SKM-1 (cell line): Measurements from ENCODE around the gene MYL10.

Experiments used
- DNase-seq: peaks from one replicate; lab custom pipeline; 2025; ENCODE audit not compliant: unreplicated experiment; lab: John Stamatoyannopoulos, UW

The MYL10 gene

DNA sequence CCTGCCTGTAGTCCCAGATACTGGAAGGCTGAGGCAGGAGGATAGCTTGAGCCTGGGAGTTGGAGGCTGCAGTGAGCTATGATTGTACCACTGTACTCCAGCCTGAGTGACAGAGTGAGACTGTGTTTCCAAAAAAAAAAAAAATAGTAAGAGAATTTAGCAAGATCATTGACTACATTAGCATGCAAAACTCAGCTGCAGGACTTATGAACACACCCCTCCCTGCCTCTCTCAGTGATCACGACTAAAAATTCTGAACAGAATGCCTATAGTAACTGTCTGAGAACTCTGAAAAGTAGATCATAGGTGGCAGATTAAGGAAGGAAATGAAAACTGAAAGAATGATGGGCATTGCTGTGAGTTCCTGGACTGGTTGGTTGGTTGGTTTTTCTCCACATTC is 50.5 kb downstream of the MYL10 start:
- DNase-seq, result no peak

- no peak for DNase-seq
These were observed 52.1 kb downstream of the MYL10 start for GRCh38 chr7:101576998-101577397.

DNA sequence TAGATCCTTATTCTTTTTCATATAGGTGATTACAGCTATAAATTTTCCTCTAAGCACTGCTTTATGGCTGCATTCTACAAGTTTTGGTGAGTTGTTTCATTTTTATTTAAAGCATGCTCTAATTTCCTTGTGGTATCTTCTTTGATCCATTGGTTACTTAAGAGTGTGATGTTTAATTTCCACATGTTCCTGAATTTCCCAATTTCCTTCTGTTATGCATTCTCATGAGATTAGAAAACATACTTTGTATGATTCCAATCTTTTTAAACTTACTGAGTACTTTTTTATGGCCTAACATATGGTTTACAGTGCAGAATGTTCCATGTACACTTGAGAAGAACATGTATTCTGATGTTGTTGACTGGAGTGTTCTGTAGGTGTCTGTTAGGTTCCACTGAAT is 53.4 kb downstream of the MYL10 start:
- DNase-seq, result no peak

GRCh38 chr7:101575168-101575567 is 53.9 kb downstream of the MYL10 start:
- DNase-seq, result no peak

DNA sequence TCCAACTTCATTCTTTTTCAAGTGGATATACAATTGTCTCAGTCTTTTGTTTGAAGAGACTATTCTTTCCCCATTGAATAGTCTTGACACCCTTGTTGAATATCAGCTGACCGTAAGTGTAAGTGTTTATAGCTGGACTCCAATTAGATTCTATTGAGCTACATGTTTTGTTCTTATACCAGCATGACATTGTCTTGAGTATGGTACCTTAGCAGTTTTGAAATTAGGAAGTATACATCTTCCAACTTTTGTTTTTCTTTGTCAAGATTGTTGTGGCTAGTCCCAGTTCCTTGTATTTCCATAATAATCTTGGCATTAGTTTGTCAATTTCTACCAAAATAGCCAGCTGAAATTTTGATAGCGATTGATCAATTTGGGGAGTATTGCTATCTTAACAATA is 56.9 kb downstream of the MYL10 start:
- DNase-seq, result no peak

DNA sequence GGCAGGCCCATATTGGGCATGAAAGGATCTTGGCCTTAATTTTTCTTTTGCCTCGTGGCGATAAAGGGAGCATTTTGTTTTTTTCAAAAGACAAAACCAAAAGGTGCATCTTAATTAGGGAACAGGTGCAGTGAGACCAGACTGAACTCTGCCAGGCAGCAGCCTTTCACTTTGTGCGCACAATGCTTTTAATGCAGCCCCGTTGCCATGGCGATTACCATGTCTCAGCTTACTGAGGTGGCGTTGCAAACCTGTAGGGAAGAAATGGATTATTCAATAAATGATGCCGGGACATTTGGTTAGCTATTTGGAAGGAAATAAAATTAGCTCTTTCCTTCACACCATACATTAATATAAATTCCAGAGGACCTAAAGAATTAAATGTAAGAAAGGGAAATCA is 61.9 kb downstream of the MYL10 start:
- no peak for DNase-seq

- no peak for DNase-seq
These were observed 63.4 kb downstream of the MYL10 start for GRCh38 chr7:101565601-101566209.

- no peak for DNase-seq
These were observed 64.3 kb downstream of the MYL10 start for GRCh38 chr7:101564778-101565211.

DNA sequence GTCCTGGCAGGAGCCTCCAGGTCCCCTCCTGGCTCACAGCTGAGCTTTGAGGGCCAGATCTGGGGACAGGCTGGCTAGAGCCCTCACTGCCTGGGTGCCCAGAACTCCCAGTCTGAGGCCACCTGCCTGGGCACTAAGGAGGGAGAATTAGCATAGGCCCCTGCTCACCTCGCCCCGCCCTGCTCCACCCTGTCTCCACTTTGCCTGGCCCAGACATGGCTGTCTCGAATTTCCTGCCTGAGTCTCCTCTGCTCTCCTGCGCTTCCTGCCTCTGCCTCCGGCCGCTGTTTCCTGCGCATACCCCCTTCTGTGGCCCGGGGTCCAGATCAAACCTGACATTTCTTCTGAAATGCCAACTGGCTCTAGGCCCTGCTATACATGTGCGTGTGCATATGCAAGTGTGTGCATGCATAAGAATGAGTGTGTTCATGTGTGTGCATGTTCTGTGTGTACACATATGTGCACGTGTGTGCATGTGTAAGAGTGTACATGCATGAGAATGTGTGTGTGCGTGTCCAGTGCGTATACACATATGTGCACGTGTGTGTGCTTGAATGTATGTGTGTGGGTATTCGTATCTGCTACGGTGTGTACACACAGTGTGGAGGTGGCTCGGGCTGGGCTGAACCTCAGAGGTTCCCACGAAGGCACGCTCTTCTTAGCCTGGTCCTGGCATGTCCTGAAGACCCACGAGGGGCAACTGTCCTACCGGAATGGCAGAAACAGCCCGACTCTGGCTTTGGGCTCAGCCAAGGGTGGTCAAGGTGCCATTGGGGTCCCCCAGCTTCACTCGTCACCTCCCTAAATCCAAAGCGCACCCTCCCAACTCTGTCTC is 64.9 kb downstream of the MYL10 start:
- DNase-seq, result no peak
